HG02623 (cell line): Measurements from ENCODE around the gene SLC16A10.

ENCODE experiments used
- ATAC-seq: cut with Tn5 transposase; IDR thresholded peaks from one replicate; pipeline ENCODE4 v1.9.1; 2021; ENCODE audit warnings: moderate library complexity; ENCODE audit not compliant: unreplicated experiment

Gene SLC16A10

GRCh38 chr6:111210194-111210728, 123.0 kb downstream of the SLC16A10 start:
- peak; percentile 61 for ATAC-seq

DNA sequence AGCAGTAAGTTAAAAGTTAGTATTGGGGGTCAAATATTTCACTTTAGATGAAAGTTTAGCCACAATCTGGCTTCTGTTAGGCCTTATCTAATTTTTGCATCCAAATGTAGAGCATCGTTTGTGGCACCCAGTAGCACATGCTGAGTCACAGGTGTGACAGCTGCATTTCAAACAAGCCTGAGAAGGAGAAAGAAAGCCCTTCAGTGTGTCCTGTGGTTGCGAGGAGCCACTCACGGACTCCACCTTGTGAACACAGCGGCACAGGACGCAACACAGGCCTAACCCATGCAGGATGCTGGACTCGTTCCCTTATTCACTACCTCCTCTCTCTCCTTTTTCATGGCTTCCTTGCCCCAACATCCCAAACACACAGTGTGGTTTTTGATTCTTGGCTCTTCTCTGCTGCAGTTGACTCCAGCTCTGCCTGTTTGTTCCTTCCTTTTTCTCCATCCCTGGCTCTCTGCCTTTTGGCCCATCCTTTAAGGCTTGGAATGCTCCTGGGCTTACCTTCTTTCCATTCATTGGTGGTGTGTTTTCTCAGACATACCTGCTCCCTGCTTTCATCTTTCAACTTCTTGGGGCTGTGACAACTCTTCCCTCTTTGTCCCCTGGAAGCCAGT, 124.2 kb downstream of the SLC16A10 start:
- no peak for ATAC-seq

GRCh38 chr6:111212625-111213024, 125.3 kb downstream of the SLC16A10 start:
- no peak for ATAC-seq

DNA sequence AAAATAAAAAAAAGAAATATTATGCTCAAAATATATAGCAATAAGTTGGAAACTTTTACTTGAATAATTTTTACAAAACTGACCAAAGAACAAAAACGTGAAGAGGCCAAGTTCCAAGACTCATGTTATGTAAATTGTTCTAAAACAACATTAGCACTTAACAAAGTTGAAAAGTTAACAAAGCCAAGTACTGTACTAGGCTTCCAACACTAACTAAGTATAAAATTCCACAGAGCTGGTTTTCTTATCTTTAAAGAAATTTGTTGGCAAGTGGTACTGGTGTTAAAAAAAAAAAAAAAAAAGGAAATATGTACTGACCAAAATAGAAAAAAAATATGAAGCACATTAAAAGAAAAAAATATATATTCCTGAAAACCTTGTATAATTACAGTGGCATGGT, 127.8 kb downstream of the SLC16A10 start:
- no peak for ATAC-seq

DNA sequence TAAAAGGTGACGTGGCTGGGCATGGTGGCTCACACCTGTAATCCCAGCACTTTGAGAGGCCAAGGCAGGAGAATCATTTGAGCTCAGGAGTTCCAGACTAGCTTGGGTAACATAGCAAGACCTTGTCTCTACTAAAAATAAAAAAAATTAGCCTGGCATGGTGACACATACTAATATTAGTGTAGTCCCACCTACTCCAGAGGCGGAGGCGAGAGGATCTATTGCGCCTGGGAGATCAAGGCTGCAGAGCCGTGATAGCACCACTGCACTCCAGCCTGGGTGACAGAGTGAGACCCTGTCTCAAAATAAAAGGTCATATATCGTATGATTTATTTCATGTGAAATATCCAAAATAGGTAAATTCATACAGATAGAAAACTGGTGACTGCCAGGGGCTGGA, 132.5 kb downstream of the SLC16A10 start:
- no peak for ATAC-seq

DNA sequence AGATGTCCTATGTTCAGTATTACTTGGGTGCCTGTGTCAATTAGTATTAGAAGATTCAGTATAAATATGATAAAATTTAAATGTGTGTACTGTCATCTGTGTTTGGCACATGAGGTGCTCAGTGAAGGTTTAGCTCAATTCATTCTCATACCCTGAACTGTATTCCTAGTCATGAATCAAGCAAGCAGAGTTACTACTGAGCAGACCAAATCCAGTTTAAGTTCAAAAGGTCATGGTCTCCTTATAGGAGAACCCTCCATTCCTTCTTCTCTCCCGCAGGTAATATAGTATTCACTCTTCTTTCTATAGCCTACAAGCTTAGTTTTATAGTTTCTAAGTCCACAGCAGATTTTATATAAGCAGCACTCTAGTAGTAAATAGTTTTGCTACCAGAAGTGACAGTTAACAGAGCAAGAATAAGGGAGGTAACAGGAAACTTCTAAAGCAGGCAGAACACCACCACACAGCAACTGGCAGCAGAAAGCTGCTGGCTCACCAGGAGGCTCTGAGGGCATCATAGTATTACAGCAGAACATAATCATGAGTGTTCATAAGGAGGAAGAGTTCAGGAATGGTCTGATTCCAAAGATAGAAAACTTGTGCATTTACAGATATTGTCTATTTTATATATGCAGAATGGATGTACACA, 133.2 kb downstream of the SLC16A10 start:
- ATAC-seq: no peak

GRCh38 chr6:111221804-111222203, 134.5 kb downstream of the SLC16A10 start:
- no peak for ATAC-seq

GRCh38 chr6:111222341-111222740, 135.0 kb downstream of the SLC16A10 start:
- ATAC-seq: no peak

GRCh38 chr6:111228094-111228493, 140.8 kb downstream of the SLC16A10 start:
- no peak for ATAC-seq

- ATAC-seq: no peak
Measured at GRCh38 chr6:111230351-111231089, 143.2 kb downstream of the SLC16A10 start.

DNA sequence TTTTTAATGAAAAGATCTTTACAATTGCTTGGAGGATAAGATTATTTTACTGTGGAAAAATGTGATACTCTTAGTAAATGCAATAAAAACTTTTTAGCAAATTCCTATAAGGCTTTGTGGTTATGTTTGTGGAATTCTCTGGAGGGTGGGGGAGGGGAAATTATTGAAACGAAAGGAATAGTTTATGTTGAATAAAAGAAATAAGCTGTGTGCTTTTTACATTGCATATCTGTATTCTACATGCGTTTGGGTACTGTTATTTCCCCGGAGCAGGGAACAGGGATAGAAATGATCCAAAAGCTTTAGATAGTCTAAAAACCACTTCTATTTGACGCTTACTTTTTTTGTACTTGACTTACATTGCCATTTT, 143.8 kb downstream of the SLC16A10 start:
- ATAC-seq: no peak

- ATAC-seq: no peak
Measured at GRCh38 chr6:111237852-111238251, 150.5 kb downstream of the SLC16A10 start.

GRCh38 chr6:111238464-111239119, 151.3 kb downstream of the SLC16A10 start:
- no peak for ATAC-seq

DNA sequence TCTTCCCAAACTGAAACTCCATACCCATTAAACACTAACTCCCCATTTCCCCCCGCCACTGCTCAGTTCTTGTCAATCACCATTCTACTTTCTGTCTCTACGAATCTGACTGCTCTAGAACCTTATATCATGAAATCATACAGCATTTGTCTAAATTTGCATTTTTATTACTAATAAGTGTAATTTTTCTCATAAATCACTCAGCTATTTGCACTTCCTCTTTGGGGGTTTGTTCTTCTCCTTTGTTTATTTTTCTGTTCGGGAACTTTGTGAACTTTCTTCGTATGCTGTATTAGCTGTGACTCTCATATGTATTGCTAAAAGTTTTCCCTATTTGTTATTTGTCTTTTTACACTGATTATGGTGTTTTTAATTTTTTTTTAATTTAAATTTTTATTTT, 152.2 kb downstream of the SLC16A10 start:
- no peak for ATAC-seq

DNA sequence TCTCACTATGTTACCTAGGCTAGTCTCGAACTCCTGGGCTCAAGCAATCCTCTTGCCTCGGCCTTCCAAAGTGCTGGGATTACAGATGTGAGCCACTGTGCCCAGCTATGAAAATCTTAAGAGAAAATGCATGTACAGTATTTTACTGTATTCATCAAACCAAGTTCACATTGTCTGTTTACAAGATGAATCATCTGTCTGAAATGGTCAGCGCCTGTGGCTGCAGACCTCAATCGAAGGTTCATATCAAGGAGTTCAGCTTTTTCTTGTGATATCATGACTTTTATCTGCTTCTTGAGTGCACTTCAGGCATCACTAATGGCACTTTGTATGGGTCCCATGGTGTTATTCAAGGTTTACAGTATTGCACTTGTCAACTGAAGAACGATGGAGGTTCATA, 155.1 kb downstream of the SLC16A10 start:
- ATAC-seq: no peak

- ATAC-seq: no peak
Measured at GRCh38 chr6:111243095-111243494, 155.8 kb downstream of the SLC16A10 start.

DNA sequence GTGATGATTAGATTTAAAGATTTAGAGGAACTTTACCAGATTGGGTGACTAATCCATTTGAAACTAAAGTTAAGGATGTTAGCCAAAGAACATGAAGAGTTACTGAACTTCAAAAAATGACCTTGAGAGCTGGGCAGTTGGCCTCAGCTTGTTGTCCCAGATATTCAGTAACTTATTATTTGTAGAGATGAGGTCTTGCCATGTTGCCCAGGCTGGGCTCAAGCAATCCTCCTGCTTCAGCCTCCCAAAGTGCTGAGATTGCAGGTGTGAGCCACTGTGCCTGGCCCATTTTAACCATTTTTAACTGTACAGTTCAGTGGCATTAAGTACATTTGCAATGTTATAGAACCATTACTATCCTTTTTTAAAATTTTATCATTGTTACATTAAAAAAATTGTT, 161.5 kb downstream of the SLC16A10 start:
- no peak for ATAC-seq

DNA sequence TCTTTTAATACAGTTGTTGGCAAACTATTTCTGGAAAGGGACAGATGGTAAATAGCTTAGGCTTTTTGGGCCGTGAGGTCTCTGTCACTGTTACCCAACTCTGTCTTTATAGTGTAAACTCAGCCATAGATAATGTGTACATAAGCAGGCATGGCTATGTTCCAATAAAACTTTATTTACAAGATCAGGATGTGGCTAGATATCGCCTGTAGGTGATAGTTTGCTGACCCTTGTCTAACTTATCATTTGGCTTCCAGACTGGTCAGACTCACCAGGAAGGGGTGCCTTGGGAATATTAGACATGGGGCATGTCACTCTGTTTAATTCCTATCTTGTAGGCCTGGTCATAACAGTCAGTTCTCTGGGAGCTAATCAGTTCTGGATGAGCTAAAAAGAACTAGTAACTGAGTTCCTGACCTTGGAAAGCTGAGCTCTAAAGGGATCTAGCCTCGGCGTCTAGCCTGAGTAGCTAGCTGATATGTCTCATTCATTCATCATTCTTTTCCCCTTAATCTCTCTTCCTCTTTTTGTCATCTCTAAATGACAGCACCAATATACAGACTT, 163.6 kb downstream of the SLC16A10 start:
- ATAC-seq: no peak

GRCh38 chr6:111252726-111253125, 165.4 kb downstream of the SLC16A10 start:
- no peak for ATAC-seq

DNA sequence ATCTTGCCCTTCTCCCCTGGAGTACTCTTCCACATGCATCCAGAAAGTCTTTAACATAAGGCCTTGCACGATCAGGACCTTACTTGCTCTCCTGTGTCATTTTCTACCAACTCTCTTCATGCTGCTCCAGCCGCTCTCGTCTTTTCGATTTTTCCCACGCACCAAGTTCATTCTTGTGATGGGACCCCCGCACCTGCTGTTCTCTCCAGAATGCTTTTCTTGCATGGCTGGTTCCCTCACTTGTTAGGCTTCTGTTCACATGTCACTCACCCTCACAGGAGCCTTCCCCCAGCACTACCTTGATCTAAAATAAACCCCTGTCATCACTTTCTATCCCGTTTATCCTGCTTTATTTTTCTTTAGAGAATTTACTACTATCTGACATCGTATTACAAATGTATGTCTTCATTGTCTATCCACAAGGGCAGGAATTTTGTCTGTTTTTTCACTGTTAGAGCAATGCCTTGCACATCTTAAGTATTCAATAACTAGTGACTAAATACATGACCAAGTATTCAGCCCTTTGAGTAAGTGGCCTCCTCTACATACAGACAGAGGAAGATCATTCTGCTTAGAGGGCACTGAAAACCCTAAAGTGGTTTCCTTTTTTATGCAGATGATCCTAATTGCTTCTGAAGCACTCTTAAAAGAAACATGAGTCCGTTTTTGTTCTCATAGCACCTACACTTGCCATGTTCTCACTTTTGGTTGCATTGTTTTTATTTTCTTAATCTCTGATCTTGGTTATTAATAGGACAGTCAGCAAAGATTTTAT, 166.9 kb downstream of the SLC16A10 start:
- ATAC-seq: no peak
